GM12875 (cell line): ENCODE results near the gene PNPLA2.

Experiments used
- H3K4me3 ChIP-seq: one replicate; pipeline ENCODE4 v1.5.1; 2011; ENCODE audit warnings: low read depth, low read length, control low read depth
- TF ChIP-seq, protein P1 (sequence below): IDR thresholded peaks from 2 replicates; pipeline ENCODE4 v1.5.1; 2011; ENCODE audit warnings: low read depth, mild to moderate bottlenecking, control low read depth, inconsistent platforms, low read length, moderate library complexity, borderline replicate concordance; ENCODE audit not compliant: insufficient read depth

The PNPLA2 gene

GRCh38 chr11:865462-866430, 47.0 kb downstream of the PNPLA2 start:
- H3K4me3 ChIP-seq, result no peak overlapping the region
- TF ChIP-seq, protein P1, sequence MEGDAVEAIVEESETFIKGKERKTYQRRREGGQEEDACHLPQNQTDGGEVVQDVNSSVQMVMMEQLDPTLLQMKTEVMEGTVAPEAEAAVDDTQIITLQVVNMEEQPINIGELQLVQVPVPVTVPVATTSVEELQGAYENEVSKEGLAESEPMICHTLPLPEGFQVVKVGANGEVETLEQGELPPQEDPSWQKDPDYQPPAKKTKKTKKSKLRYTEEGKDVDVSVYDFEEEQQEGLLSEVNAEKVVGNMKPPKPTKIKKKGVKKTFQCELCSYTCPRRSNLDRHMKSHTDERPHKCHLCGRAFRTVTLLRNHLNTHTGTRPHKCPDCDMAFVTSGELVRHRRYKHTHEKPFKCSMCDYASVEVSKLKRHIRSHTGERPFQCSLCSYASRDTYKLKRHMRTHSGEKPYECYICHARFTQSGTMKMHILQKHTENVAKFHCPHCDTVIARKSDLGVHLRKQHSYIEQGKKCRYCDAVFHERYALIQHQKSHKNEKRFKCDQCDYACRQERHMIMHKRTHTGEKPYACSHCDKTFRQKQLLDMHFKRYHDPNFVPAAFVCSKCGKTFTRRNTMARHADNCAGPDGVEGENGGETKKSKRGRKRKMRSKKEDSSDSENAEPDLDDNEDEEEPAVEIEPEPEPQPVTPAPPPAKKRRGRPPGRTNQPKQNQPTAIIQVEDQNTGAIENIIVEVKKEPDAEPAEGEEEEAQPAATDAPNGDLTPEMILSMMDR, result no peak

DNA sequence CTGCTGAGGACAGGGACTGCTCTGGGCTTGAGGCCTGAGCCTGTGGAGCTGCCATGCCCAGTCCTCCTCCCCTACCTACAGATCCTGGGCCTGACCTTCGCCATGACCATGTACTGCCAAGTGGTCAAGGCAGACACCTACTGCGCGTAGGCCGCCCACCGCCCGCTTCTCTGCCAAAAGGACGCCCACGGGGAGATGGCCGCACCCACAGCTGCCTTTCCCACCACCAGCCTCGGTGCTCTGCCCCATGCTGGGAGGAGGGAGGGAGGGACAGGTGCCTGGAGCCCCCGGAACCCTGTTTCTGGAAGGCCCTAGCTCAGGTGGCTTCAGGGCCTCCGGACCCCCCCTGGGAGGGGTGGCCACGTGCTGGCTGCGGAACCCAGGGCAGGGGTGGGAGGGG, 47.8 kb downstream of the PNPLA2 start:
- TF ChIP-seq, protein P1, result no peak
- H3K4me3 ChIP-seq, result no peak overlapping the region

DNA sequence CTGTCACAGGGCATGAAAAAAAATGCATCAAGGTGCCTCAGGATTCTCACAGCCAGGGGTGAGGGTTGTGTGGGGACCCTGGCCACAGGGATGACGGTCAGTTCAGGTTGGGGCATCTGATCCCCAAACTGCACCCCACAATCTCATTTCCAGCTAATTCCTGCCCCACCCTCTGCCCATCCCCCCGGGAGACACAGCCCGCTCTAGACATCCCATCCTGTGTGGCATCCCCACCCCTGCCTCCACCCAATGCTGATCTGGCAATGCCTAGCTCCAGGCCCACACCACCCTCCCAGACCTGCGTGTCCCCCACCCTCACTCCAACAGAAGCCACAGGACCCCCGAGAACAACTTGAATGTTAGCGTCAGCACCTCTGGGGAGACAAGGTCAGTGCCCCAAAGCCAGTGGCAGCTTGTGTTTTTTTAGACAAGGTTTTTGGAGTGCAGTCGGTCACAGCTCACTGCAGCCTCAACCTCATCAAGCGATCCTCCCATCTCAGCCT, 49.2 kb downstream of the PNPLA2 start:
- H3K4me3 ChIP-seq, result no peak overlapping the region
- TF ChIP-seq, protein P1, result no peak

GRCh38 chr11:868394-868793, 49.7 kb downstream of the PNPLA2 start:
- H3K4me3 ChIP-seq, result no peak overlapping the region
- TF ChIP-seq, protein P1, result no peak

- no peak overlapping the region for H3K4me3 ChIP-seq
- TF ChIP-seq, protein P1, result no peak
Observed at GRCh38 chr11:868802-869201, 50.1 kb downstream of the PNPLA2 start.

GRCh38 chr11:869399-870126, 50.8 kb downstream of the PNPLA2 start:
- TF ChIP-seq, protein P1, result no peak

More at GRCh38 chr11:869399-870126, 50.8 kb downstream of the PNPLA2 start:
- H3K4me3 ChIP-seq, result no peak overlapping the region
